ENCODE data around the gene GART. TPM values are rescaled to one million over a fixed set of nuclear protein-coding genes. Genes with fewer than 3 reads are reported as not detected.

Gene GART
- total and polyA plus RNA-seq, 2 of the 4 experiments (the other 2 are of a cell fraction), result 29.9 to 73.8 TPM

GRCh38 chr21:33546086-33546485, 4.2 kb upstream of the GART start:
- Histone ChIP-seq H3K27me3 (ENCODE audit: control insufficient read depth, insufficient read depth, low read length) (no peaks in the 10 kb centered on the region), H2AK9ac (replicated peaks; ENCODE audit: low read depth, low read length, poor library complexity) (no peak overlapping the region), H3K4me3 (ENCODE audit: insufficient read depth, low read depth, low read length) (no peak overlapping the region), H2BK20ac (ENCODE audit: low read depth, low read length) (no peak overlapping the region), H4K91ac (ENCODE audit: insufficient read depth, low read depth, low read length) (no peak overlapping the region), H2AFZ (replicated peaks; ENCODE audit: low read length, poor library complexity) (no peak overlapping the region), H3K23ac (ENCODE audit: low read depth, low read length) (no peak overlapping the region), H3K4me2 (ENCODE audit: low read depth, low read length) (no peak overlapping the region), H3K56ac (ENCODE audit: extremely low read depth, insufficient read depth, low read length) (no peak overlapping the region), H3K27ac (ENCODE audit: insufficient read depth, low read length) (no peak overlapping the region), H3K79me1 (ENCODE audit: low read depth in 1 of 2, low read length in 2 of 2) (peaks cover 9 to 30% of the 10 kb centered on the region in 2 experiments), H3K9ac (ENCODE audit: low read depth, low read length) (no peak overlapping the region), H3K14ac (replicated peaks; ENCODE audit: low read depth, low read length) (no peak overlapping the region), H3K36me3 (ENCODE audit: control insufficient read depth, insufficient read depth, low read length) (peaks cover 25% of the 10 kb centered on the region), H2AK5ac (ENCODE audit: low read depth, low read length) (no peak overlapping the region), H3K18ac (ENCODE audit: low read depth, low read length) (no peak overlapping the region), H2BK120ac (ENCODE audit: low read depth, low read length) (no peak overlapping the region), H4K20me1 (ENCODE audit: insufficient read depth, low read length) (peaks cover 67% of the 10 kb centered on the region), H3K9me3 (ENCODE audit: control insufficient read depth, insufficient read depth, low read length) (no peaks in the 10 kb centered on the region), H2BK15ac (ENCODE audit: low read depth, low read length) (no peak overlapping the region), H3K4ac (ENCODE audit: low read depth, low read length) (no peak overlapping the region), H4K5ac (ENCODE audit: low read depth, low read length) (no peak overlapping the region), H3K9me1 (ENCODE audit: insufficient read depth, low read length) (peaks cover 4% of the 10 kb centered on the region), H3K4me1 (ENCODE audit: control insufficient read depth, insufficient read depth, low read length) (no peaks in the 10 kb centered on the region), H2BK5ac (ENCODE audit: low read depth, low read length, poor library complexity, severe bottlenecking) (no peak overlapping the region), H4K8ac (ENCODE audit: low read depth in 2 of 2, low read length in 2 of 2) (no peak overlapping the region)
- TF ChIP-seq RFX5 (IDR thresholded peaks at IDR 0.05; ENCODE audit: low read depth, low read length), result no peak
- dilution Hi-C loops (cut with HindIII; ENCODE audit: low sequenced_read_pairs, unreplicated experiment) (no loop called here), intact Hi-C loops (cut with micrococcal nuclease) (no loop called here), in situ Hi-C loops (cut with MboI; ENCODE audit: low sequenced_read_pairs) (no loop called here)
- ATAC-seq (ENCODE audit: low read depth), result no peak
- BruUV-seq (replicated peaks), result no TSS peak
- POLR2A ChIA-PET (ENCODE audit: unreplicated experiment), result no interaction called here
- no peak for DNase-seq
- WGBS, 2 experiments (ENCODE audit: extremely low coverage in 2 of 2, insufficient read length in 1 of 2), result 100% methylated on average over 1 of the region's 3 CpGs
- CTCF ChIA-PET, result interaction anchor here (1.4 kb wide), 1 partner anchor 60 kb away, joined by 3 read pairs; no protein-coding TSS in a partner anchor

Data from IMR-90 (cell line).